ENCODE data around the gene BHLHE40. TPM values are rescaled to one million over a fixed set of nuclear protein-coding genes. Genes with fewer than 3 reads are reported as not detected.
A peak's percentile ranks its signal among the peaks of the same experiment; 100 is the strongest.

BHLHE40 gene
- total and polyA plus RNA-seq, 2 of the 13 experiments (the other 11 are each of a cell fraction or from before 2014, with no cell fraction given): 1.8 to 51.0 TPM

DNA sequence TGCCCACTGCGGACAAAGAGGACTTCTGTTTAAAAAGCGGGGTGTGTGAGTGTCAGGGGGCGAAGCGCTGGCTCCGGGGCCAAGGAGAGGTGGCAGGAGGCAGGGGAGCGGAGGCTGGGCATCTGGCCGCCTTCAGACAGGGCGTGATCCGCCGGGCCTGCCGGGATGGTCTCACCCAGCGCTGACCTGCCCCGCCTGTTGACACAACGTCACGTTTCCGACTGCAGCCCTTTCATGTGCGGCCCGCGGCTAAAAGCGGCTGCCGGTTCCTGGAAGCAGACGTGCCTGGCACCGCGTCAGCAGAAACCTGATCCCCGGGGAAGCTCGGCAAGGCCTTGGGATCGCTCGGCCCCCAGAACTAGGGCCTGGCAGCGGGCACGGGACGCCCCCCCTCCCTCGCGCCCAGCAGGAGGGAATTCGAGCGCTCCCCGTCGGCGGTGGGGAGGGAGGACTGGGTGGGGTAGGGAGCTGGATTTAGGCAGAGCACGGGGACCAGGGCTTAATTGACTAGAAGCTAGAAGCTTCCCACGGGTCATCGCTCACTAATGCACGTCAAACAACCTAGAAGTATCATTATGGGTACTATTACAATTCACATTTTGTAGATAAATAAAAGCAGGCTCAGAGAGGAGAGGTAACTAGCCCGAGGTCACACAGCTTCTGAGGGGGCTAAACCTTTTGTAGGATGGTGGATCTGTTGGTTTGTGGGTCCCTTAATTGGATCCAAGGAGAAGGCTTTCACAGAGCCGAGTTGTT, 7.7 kb downstream of the BHLHE40 start (continued):
- TF ChIP-seq, protein P1, sequence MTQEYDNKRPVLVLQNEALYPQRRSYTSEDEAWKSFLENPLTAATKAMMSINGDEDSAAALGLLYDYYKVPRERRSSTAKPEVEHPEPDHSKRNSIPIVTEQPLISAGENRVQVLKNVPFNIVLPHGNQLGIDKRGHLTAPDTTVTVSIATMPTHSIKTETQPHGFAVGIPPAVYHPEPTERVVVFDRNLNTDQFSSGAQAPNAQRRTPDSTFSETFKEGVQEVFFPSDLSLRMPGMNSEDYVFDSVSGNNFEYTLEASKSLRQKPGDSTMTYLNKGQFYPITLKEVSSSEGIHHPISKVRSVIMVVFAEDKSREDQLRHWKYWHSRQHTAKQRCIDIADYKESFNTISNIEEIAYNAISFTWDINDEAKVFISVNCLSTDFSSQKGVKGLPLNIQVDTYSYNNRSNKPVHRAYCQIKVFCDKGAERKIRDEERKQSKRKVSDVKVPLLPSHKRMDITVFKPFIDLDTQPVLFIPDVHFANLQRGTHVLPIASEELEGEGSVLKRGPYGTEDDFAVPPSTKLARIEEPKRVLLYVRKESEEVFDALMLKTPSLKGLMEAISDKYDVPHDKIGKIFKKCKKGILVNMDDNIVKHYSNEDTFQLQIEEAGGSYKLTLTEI (CRISPR knock-in tag; conservative IDR thresholded peaks at IDR 0.05): no peak
- TF ChIP-seq ZNF747 (CRISPR knock-in tag; IDR thresholded peaks at IDR 0.05; ENCODE audit: borderline replicate concordance) (peak; percentile 99), ARHGAP35 (CRISPR knock-in tag; IDR thresholded peaks at IDR 0.05; ENCODE audit: borderline replicate concordance) (0 out of 2 replicates have a peak, but pooled peaks have one; percentile 85), KAT2B (IDR thresholded peaks at IDR 0.05; ENCODE audit: borderline replicate concordance, low read depth, low read length) (no peak), SMAD9 (CRISPR knock-in tag; IDR thresholded peaks at IDR 0.05) (no peak; the same call in 1 of the 2 replicates), ZNF160 (CRISPR knock-in tag; IDR thresholded peaks at IDR 0.05) (peak; percentile 91; the same call in 1 of the 2 replicates), TAF1 (CRISPR knock-in tag; IDR thresholded peaks at IDR 0.05) (peak; percentile 69; the same call in 1 of the 2 replicates), MAFK (conservative IDR thresholded peaks at IDR 0.05 in 1 of 2, IDR thresholded peaks at IDR 0.05 in 1 of 2; ENCODE audit: low read length in 2 of 2) (peak; percentile 83 to 93), ZNF331 (CRISPR knock-in tag; IDR thresholded peaks at IDR 0.05) (peak; percentile 95), PAF1 (CRISPR knock-in tag; IDR thresholded peaks at IDR 0.05) (no peak), HDAC1 (CRISPR knock-in tag; IDR thresholded peaks at IDR 0.05) (peak; percentile 100), LCORL (IDR thresholded peaks at IDR 0.05) (no peak), LCORL (CRISPR knock-in tag; IDR thresholded peaks at IDR 0.05) (peak; percentile 100), SOX5 (CRISPR knock-in tag; IDR thresholded peaks at IDR 0.05; ENCODE audit: borderline replicate concordance) (peak; percentile 98), PCBP2 (optimal IDR thresholded peaks at IDR 0.05; ENCODE audit: low read depth, low read length, poor library complexity, severe bottlenecking) (no peak)
- TF ChIP-seq, protein P2, sequence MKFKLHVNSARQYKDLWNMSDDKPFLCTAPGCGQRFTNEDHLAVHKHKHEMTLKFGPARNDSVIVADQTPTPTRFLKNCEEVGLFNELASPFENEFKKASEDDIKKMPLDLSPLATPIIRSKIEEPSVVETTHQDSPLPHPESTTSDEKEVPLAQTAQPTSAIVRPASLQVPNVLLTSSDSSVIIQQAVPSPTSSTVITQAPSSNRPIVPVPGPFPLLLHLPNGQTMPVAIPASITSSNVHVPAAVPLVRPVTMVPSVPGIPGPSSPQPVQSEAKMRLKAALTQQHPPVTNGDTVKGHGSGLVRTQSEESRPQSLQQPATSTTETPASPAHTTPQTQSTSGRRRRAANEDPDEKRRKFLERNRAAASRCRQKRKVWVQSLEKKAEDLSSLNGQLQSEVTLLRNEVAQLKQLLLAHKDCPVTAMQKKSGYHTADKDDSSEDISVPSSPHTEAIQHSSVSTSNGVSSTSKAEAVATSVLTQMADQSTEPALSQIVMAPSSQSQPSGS (CRISPR knock-in tag; IDR thresholded peaks at IDR 0.05): peak; percentile 93
- TF ChIP-seq, protein P3, sequence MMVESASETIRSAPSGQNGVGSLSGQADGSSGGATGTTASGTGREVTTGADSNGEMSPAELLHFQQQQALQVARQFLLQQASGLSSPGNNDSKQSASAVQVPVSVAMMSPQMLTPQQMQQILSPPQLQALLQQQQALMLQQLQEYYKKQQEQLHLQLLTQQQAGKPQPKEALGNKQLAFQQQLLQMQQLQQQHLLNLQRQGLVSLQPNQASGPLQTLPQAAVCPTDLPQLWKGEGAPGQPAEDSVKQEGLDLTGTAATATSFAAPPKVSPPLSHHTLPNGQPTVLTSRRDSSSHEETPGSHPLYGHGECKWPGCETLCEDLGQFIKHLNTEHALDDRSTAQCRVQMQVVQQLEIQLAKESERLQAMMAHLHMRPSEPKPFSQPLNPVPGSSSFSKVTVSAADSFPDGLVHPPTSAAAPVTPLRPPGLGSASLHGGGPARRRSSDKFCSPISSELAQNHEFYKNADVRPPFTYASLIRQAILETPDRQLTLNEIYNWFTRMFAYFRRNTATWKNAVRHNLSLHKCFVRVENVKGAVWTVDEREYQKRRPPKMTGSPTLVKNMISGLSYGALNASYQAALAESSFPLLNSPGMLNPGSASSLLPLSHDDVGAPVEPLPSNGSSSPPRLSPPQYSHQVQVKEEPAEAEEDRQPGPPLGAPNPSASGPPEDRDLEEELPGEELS (CRISPR knock-in tag; IDR thresholded peaks at IDR 0.05): peak; percentile 97
- TF ChIP-seq, protein P4, sequence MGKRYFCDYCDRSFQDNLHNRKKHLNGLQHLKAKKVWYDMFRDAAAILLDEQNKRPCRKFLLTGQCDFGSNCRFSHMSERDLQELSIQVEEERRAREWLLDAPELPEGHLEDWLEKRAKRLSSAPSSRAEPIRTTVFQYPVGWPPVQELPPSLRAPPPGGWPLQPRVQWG (CRISPR knock-in tag; IDR thresholded peaks at IDR 0.05; ENCODE audit: borderline replicate concordance, low read depth): no peak
- TF ChIP-seq, protein P5, sequence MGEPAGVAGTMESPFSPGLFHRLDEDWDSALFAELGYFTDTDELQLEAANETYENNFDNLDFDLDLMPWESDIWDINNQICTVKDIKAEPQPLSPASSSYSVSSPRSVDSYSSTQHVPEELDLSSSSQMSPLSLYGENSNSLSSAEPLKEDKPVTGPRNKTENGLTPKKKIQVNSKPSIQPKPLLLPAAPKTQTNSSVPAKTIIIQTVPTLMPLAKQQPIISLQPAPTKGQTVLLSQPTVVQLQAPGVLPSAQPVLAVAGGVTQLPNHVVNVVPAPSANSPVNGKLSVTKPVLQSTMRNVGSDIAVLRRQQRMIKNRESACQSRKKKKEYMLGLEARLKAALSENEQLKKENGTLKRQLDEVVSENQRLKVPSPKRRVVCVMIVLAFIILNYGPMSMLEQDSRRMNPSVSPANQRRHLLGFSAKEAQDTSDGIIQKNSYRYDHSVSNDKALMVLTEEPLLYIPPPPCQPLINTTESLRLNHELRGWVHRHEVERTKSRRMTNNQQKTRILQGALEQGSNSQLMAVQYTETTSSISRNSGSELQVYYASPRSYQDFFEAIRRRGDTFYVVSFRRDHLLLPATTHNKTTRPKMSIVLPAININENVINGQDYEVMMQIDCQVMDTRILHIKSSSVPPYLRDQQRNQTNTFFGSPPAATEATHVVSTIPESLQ (CRISPR knock-in tag; conservative IDR thresholded peaks at IDR 0.05): no peak
- TF ChIP-seq, protein P6, sequence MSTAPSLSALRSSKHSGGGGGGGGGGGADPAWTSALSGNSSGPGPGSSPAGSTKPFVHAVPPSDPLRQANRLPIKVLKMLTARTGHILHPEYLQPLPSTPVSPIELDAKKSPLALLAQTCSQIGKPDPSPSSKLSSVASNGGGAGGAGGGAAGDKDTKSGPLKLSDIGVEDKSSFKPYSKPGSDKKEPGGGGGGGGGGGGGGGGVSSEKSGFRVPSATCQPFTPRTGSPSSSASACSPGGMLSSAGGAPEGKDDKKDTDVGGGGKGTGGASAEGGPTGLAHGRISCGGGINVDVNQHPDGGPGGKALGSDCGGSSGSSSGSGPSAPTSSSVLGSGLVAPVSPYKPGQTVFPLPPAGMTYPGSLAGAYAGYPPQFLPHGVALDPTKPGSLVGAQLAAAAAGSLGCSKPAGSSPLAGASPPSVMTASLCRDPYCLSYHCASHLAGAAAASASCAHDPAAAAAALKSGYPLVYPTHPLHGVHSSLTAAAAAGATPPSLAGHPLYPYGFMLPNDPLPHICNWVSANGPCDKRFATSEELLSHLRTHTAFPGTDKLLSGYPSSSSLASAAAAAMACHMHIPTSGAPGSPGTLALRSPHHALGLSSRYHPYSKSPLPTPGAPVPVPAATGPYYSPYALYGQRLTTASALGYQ (CRISPR knock-in tag; IDR thresholded peaks at IDR 0.05): peak; percentile 99
